Mesendoderm (in vitro differentiated cells): ENCODE measurements around the gene IL17RC.
"Not testable (repeated sequence)": the region's sequence is repeated elsewhere in the genome, so short reads cannot be mapped to it uniquely, and the experiment has no call there.

Source experiments
- DNase-seq: peaks from one replicate; pipeline ENCODE4 v3.0.0; 2013
- H2AK5ac ChIP-seq: 2 replicates; pipeline ENCODE4 v1.6.1; 2013; ENCODE audit warnings: low read length, inconsistent platforms
- H2BK120ac ChIP-seq: 2 replicates; pipeline ENCODE4 v1.6.1; 2013; ENCODE audit warnings: low read depth, mild to moderate bottlenecking, low read length, moderate library complexity, mixed read lengths
- H2BK15ac ChIP-seq: replicated peaks from 2 replicates; pipeline ENCODE4 v1.6.1; 2013; ENCODE audit warnings: low read depth, mild to moderate bottlenecking, moderate library complexity
- H2BK5ac ChIP-seq: 2 replicates; pipeline ENCODE4 v1.6.1; 2013; ENCODE audit warnings: low read length, inconsistent platforms
- H3K18ac ChIP-seq: 2 replicates; pipeline ENCODE4 v1.6.1; 2013; ENCODE audit warnings: mild to moderate bottlenecking, low read length, mixed read lengths
- H3K23ac ChIP-seq: one replicate; pipeline ENCODE4 v1.6.1; 2013; ENCODE audit warnings: low read length
- H3K27ac ChIP-seq: 2 replicates; pipeline ENCODE4 v1.5.1; 2013; ENCODE audit warnings: low read depth, mild to moderate bottlenecking, inconsistent platforms, low read length, moderate library complexity
- H3K27me3 ChIP-seq: 2 replicates; pipeline ENCODE4 v1.6.1; 2013; ENCODE audit warnings: low read length, control low read depth, mild to moderate bottlenecking, inconsistent platforms; ENCODE audit not compliant: insufficient read depth, poor library complexity
- H3K36me3 ChIP-seq: 2 replicates; pipeline ENCODE4 v1.6.1; 2013; ENCODE audit warnings: low read length, inconsistent platforms; ENCODE audit not compliant: control insufficient read depth, insufficient read depth
- H3K4ac ChIP-seq: one replicate; pipeline ENCODE4 v1.6.1; 2013; ENCODE audit warnings: low read depth, mild to moderate bottlenecking, low read length, moderate library complexity
- H3K4me1 ChIP-seq: 2 replicates; pipeline ENCODE4 v1.6.1; 2013; ENCODE audit warnings: low read depth, low read length, inconsistent platforms; ENCODE audit not compliant: control insufficient read depth
- H3K4me2 ChIP-seq: 2 replicates; pipeline ENCODE4 v1.6.1; 2013; ENCODE audit warnings: low read length
- H3K4me3 ChIP-seq: 2 replicates; pipeline ENCODE4 v1.5.1; 2013; ENCODE audit warnings: mild to moderate bottlenecking, low read length
- H3K56ac ChIP-seq: one replicate; pipeline ENCODE4 v1.6.1; 2013; ENCODE audit warnings: low read length
- H3K79me1 ChIP-seq: 2 replicates; pipeline ENCODE4 v1.6.1; 2013; ENCODE audit warnings: low read length, inconsistent platforms
- H3K79me2 ChIP-seq: 2 replicates; pipeline ENCODE4 v1.6.1; 2013; ENCODE audit warnings: mild to moderate bottlenecking, low read length; ENCODE audit not compliant: control insufficient read depth, insufficient read depth
- H3K9ac ChIP-seq: 2 replicates; pipeline ENCODE4 v1.6.1; 2013; ENCODE audit warnings: low read length, inconsistent platforms
- H4K5ac ChIP-seq: one replicate; pipeline ENCODE4 v1.6.1; 2013; ENCODE audit warnings: low read length
- H4K8ac ChIP-seq: one replicate; pipeline ENCODE4 v1.6.1; 2013; ENCODE audit warnings: low read depth, mild to moderate bottlenecking, control low read depth, low read length, moderate library complexity
- WGBS: extraction: QIAGEN DNeasy Blood & Tissue Kit; methylation state at CpG from one replicate; pipeline ENCODE4 v1.1.7; 2013; ENCODE audit warnings: low lambda C conversion rate, missing lambda C conversion rate; ENCODE audit not compliant: insufficient coverage; ENCODE audit errors: extremely low coverage; 5-methylcytosine and 5-hydroxymethylcytosine counted together

Gene IL17RC

DNA sequence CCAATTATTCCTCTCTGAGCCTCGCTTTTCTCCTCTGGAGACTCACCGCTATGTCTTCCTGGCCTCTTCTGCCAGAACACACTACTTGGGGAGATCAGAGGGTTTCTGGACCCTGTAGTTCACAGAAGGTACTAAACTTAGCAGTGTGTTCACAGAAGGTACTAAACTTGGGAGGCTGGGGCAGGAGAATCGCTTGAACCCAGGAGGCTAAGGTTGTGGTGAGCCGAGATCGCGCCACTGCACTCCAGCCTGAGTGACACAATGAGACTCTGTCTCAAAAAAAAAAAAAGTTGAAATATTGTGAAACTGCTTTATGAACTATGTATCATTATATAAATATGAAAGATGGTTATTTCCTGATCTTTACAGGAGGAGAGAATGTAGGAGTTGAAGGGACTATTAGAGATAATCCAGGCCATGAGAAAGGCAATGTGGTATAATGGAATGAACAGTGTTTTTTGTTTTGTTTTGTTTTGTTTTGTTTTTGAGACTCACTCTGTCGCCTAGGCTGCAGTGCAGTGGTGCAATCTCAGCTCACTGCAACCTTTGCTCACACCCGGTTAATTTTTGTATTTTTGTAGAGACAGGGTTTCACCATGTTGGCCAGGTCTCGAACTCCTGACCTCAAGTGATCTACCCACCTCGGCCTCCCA lies 20.0 kb upstream of the IL17RC start:
- not testable (repeated sequence) for H3K27ac ChIP-seq, H3K4me2 ChIP-seq, H2BK15ac ChIP-seq, H4K5ac ChIP-seq, H3K18ac ChIP-seq, H3K9ac ChIP-seq, H3K27me3 ChIP-seq, H3K23ac ChIP-seq, H3K4me1 ChIP-seq, H3K4me3 ChIP-seq, H2BK120ac ChIP-seq, DNase-seq, H3K79me1 ChIP-seq, H4K8ac ChIP-seq, H3K36me3 ChIP-seq, H2AK5ac ChIP-seq, H3K4ac ChIP-seq, H3K79me2 ChIP-seq, H3K56ac ChIP-seq, H2BK5ac ChIP-seq
- WGBS, result no CpG with 5 or more reads among the region's 10 CpGs

GRCh38 chr3:9897408-9898372 lies 19.2 kb upstream of the IL17RC start:
- H3K36me3 ChIP-seq, result peaks cover 6% of the 10 kb centered on the region
- no peak overlapping the region for H3K4ac ChIP-seq
- peaks cover 4% of the 10 kb centered on the region for H3K79me1 ChIP-seq
- H3K56ac ChIP-seq, result no peak overlapping the region
- no peak overlapping the region for H2BK120ac ChIP-seq
- peaks cover 2% of the 10 kb centered on the region for H3K79me2 ChIP-seq
- H3K27ac ChIP-seq, result no peak overlapping the region
- H3K4me2 ChIP-seq, result no peak overlapping the region
- H3K27me3 ChIP-seq, result no peaks in the 10 kb centered on the region
- no peak overlapping the region for H2BK15ac ChIP-seq
- H3K9ac ChIP-seq, result no peak overlapping the region
- DNase-seq, result no peak
- no peak overlapping the region for H3K4me3 ChIP-seq
- H2BK5ac ChIP-seq, result no peak overlapping the region
- WGBS, result no CpG with 5 or more reads among the region's 4 CpGs
- no peaks in the 10 kb centered on the region for H3K4me1 ChIP-seq
- H3K23ac ChIP-seq, result no peak overlapping the region
- H4K8ac ChIP-seq, result no peak overlapping the region
- no peak overlapping the region for H4K5ac ChIP-seq
- no peak overlapping the region for H3K18ac ChIP-seq
- no peak overlapping the region for H2AK5ac ChIP-seq

- Histone ChIP-seq H4K5ac (no peak overlapping the region), H3K18ac (no peak overlapping the region), H3K4me3 (no peak overlapping the region), H3K56ac (no peak overlapping the region), H3K27ac (no peak overlapping the region), H2AK5ac (no peak overlapping the region), H3K27me3 (no peaks in the 10 kb centered on the region), H3K4me2 (no peak overlapping the region), H3K4ac (no peak overlapping the region), H2BK5ac (no peak overlapping the region), H3K36me3 (no peaks in the 10 kb centered on the region), H4K8ac (no peak overlapping the region), H3K79me2 (no peaks in the 10 kb centered on the region), H3K23ac (no peak overlapping the region), H3K9ac (no peak overlapping the region), H3K79me1 (no peaks in the 10 kb centered on the region), H3K4me1 (peaks cover 7% of the 10 kb centered on the region), H2BK120ac (no peak overlapping the region), H2BK15ac (no peak overlapping the region)
- no CpG with 5 or more reads among the region's 8 CpGs for WGBS
- DNase-seq, result no peak
These were observed 18.2 kb upstream of the IL17RC start for GRCh38 chr3:9898467-9899241.

- Histone ChIP-seq H2AK5ac (no peak overlapping the region), H3K9ac (no peak overlapping the region), H4K5ac (no peak overlapping the region), H3K4me3 (no peak overlapping the region), H3K23ac (no peak overlapping the region), H3K79me1 (no peaks in the 10 kb centered on the region), H3K27ac (no peak overlapping the region), H2BK15ac (no peak overlapping the region), H3K4ac (no peak overlapping the region), H3K4me2 (no peak overlapping the region), H3K79me2 (no peaks in the 10 kb centered on the region), H3K18ac (no peak overlapping the region), H2BK120ac (no peak overlapping the region), H3K56ac (no peak overlapping the region), H3K4me1 (peaks cover 7% of the 10 kb centered on the region), H2BK5ac (no peak overlapping the region), H3K36me3 (no peaks in the 10 kb centered on the region), H3K27me3 (no peaks in the 10 kb centered on the region), H4K8ac (no peak overlapping the region)
- DNase-seq, result no peak
- WGBS, result 100% methylated on average over 1 of the region's 3 CpGs
These were observed 17.6 kb upstream of the IL17RC start for GRCh38 chr3:9899289-9899791.

GRCh38 chr3:9900965-9901415 lies 15.9 kb upstream of the IL17RC start:
- H2BK5ac ChIP-seq, H3K23ac ChIP-seq, H3K79me1 ChIP-seq, H4K5ac ChIP-seq, DNase-seq, H3K4me1 ChIP-seq, H3K36me3 ChIP-seq, H3K56ac ChIP-seq, H3K4me3 ChIP-seq, H3K4ac ChIP-seq, H2BK15ac ChIP-seq, H2BK120ac ChIP-seq, H3K9ac ChIP-seq, H2AK5ac ChIP-seq, H3K18ac ChIP-seq, H3K27me3 ChIP-seq, H3K27ac ChIP-seq, H4K8ac ChIP-seq, H3K79me2 ChIP-seq, H3K4me2 ChIP-seq: not testable (repeated sequence)
- no CpG with 5 or more reads among the region's 6 CpGs for WGBS
